Activated T-cell treated with anti-CD3 and anti-CD28 coated beads for 24 hours (primary cell): Measurements from ENCODE around the gene UNC13A.
A peak's percentile ranks its signal among the peaks of the same experiment; 100 is the strongest.
"Not testable (repeated sequence)": the region's sequence is repeated elsewhere in the genome, so short reads cannot be mapped to it uniquely, and the experiment has no call there.

Source experiments
- DNase-seq: peaks from one replicate; pipeline ENCODE4 v3.0.0-alpha.2; 2020; ENCODE audit warnings: low read depth

UNC13A gene

DNA sequence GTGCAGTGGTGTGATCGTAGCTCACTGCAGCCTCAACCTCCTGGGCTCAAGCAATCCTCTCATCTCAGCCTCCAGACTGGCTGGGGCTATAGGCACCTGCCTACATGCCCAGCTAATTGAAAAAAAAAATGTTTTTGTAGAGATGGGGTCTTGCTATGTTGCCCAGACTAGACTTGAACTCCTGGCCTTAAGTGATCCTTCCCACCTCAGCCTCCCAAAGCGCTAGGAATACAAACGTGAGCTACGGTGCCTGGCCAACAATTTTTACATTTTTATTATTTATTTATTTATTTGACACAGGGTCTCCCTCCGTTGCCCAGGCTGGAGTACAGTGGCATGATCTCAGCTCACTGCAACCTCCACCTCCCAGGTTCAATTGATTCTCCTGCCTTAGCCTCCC is 117.9 kb downstream of the UNC13A start:
- not testable (repeated sequence) for DNase-seq

DNA sequence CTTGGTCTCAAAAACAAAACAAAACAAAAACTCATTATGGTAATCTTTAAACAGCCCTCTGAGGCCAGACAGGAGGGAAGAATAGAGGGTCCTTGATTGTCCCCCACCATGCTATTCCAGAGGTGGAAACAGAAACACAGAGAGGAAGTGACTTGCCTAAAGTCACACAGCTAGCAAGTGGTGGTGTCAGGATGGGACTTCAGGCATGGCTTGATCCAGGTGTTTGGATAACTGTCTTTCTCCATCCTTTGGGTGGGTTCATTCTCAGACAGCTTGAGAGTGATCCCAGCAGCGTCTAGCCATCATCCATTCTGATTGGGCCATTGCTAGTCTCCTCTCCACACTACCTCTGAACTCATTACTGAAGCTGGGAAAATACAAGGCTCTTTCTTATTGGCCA is 120.2 kb downstream of the UNC13A start:
- DNase-seq: no peak

DNA sequence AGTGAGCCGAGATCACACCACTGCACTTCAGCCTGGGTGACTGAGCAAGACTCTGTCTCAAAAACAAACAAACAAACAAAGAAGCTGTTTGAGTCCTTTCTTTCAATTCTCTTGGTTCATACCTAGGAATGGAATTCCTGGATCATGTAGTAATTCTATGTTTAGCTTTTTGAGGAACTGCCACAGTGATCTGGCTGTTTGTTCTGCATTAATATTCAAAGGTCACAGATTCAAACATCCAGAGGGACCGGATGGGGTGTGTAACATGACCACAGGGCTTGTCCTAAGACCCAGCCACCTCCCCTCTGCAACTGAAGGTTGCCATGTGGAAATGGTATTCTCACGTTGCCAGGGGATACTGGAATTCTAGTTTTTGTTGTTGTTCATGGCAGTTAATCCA is 122.5 kb downstream of the UNC13A start:
- DNase-seq: no peak

DNA sequence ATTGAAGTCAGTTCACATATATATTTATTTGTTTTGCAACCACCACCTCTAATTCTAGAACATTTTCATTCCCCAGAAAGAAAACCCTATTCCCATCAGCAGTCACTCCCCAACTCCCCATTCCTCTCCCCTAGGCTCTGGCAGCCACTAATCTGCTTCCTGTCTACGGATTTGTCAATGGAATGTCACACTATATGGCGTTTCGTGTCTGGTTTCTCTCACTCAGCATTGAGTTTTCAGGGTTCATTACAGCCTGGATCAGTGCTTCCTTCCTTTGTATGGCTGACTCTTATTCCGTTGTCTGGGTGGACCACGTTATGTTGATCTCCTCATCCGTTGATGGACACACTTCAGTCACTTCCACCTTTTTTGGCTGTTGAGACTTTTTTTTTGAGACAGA is 123.4 kb downstream of the UNC13A start:
- DNase-seq: no peak

DNA sequence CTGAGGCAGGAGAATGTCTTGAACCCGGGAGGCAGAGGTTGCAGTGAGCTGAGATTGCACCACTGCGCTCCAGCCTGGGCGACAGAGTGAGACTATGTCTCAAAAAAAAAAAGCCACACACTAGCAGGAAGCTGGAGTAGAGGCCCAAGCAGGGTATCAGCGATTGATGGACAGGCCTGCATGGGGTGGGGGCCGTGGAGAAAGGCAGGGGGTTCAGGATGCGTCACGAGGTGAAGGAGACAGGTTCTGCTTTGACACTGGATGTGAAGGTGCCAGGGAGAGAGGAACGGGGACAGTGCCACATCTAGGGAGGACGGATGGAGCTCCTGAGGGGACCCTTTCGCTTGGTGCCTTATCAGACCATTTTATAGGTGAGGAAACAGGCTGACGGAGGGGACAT is 125.6 kb downstream of the UNC13A start:
- no peak for DNase-seq

DNA sequence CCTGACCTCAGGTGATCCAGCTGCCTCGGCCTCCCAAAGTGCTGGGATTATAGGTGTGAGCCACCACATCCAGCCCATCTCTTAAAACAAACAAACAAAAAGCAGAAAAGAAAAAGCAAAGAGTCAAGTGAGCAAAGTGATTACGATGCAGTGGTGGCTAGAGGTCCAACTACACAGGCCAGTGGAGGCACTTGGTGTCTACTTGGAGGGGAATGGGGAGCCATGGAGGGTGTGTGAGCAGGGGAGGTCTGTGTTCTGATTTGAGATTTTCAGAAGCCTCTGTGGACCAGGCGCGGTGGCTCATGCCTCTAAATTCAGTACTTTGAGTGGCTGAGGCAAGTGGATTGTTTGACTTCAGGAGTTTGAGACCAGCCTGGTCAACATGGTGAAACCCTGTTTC is 126.1 kb downstream of the UNC13A start:
- no peak for DNase-seq

DNA sequence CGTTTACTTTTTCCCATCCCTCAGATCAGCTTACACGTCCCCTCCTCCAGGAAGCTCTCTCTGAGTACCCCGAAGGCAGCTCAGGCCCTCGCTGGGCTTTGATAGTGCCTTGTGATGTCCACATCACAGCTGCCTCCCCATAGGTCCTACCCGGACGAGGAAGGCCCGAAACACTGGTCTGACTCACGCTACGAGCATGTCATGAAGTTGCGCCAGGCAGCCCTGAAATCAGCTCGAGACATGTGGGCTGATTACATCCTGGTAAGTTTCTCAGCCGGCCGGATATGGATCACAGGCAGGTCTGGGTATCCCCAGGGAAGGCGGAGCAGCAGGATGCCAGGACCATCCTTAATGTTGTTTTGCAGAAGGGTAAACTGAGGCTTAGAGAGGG is 128.0 kb downstream of the UNC13A start:
- no peak for DNase-seq

DNA sequence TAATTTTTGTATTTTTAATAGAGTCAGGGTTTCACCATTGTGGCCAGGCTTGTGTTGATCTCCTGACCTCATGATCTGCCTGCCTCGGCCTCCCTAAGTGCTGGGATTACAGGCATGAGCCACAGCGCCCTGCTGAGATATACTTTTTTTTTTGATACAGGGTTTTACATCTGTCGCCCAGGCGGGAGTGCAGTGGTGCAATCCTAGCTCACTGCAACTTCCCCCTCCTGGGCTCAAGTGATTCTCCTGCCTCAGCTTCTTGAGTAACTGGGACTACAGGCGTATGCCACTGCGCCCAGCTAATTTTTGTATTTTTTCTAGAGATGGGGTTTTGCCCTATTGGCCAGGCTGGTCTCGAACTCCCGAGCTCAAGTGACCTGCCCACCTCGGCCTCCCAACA is 130.7 kb downstream of the UNC13A start:
- no peak for DNase-seq

DNA sequence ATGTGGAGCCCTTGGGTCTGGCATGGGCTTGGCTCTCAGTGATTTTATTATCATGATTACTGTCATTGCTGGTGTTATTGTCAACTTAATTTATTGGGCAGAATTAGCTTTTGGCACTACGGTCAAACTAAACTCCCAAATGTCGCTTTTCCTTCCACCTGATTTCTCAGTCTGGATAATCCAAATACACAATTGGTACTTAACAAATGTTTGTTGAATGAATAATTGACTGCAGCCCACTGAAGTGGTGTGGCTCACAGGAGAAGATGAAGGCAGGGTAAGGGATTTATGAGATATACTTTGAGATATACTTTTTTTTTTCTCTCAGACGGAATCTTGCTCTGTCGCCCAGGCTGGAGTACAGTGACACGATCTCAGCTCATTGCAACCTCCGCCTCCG is 131.2 kb downstream of the UNC13A start:
- DNase-seq: no peak

DNA sequence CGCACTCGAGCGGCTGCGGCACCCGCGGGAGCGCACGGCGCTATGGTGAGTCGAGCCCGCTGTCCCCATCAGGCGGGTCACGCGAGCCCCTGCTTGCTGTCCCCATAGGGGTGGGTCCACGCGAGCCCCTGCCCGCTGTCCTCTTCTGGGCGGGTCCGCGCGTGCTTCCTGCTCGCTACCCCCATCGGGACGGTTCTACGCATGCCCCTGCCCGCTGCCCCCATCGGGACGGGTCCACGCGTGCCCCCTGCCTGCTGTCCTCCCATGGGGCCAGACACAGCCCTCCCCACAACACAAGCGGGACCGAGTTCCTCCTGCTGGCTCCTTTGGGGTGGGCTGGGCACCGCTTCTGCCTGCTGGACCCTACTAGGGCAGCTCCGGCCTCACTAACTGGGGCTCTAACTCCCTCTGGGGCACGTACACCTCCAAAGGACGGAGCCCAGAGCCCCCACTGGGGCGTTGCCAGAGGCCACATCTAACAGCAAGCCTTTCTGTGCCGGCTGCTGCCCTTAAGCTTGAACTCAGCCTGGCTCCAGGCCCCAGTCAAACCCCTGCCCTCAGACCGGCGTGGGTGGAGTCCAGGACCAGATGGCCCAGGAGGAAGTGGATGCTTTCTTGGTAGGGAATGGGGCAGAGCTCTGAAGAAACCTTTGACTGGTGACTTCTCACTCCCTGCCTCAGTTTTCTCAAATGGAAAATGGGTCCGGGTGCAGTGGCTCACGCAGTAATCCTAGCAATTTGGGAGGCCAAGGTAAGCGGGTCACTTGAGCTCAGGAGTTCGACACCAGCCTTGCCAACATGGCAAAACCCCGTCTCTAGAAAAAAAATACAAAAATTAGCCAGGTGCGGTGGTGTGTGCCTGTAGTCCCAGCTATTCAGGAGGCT is 132.0 kb downstream of the UNC13A start:
- DNase-seq: peak; percentile 17

DNA sequence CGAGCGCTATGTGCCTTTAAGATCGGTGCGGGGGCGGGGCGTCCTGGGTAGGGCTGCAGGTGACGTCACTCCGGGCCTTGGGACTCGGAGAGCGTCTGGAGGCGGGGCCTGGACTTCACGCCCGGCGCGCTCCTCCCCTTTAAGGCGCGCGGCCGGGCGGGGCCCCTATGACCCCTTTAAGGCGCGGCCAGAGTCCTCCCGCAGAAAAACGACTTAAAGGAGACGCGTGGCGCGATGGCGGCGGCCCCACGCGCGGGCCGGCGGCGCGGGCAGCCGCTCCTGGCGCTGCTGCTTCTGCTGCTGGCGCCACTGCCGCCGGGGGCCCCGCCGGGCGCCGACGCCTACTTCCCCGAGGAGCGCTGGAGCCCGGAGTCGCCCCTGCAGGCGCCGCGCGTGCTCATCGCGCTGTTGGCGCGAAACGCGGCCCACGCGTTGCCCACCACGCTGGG is 132.7 kb downstream of the UNC13A start, which contains the start of gene COLGALT1:
Gene COLGALT1 (plus strand): TSS at position 170 of the 449 bp plus-strand sequence. CDS start 65 bp downstream, at position 235.
- peak; percentile 97 for DNase-seq

DNA sequence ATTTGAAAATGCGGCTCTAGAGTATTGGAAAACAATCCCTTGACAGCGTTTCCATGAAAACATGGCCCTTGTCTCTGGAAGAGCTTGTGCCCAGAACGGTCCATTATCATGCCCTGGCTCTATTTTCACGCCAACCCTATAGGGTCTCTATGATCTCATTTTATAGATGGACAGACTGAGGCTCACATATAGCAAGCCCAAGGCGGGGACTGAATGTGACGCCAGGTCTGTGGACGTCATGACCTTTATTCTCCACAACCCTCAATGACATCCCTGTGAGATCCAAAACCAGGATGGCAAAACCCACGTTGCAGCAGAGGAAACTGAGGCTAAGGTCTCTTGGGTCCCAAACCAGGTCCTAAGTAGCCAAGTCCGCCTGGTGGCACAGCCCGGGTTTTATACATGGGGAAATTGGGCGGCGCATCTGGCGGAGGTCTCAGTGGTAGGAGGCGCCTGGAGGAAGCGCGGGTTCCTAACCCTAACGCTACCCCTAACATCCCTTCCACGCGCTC is 133.1 kb downstream of the UNC13A start:
- DNase-seq: no peak

DNA sequence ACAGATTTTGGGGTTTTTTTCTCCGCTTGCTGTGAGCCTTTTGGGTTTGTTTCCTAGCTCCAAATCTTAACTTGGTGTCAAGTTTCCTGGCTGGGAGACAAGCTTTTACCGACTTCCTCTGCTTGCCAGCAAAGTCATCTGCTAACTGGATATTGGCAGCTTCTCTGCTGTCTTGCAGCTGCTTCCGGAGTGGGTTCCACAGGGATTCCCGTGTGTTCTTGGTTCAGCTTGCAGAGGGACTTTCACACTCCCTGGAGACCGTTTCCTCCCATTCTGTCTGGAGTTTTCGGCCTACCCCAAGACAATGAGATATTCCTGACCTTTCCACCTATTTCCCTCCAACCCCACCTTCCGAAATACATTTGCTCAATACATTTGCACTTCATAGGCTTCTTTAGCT is 134.9 kb downstream of the UNC13A start:
- DNase-seq: no peak

DNA sequence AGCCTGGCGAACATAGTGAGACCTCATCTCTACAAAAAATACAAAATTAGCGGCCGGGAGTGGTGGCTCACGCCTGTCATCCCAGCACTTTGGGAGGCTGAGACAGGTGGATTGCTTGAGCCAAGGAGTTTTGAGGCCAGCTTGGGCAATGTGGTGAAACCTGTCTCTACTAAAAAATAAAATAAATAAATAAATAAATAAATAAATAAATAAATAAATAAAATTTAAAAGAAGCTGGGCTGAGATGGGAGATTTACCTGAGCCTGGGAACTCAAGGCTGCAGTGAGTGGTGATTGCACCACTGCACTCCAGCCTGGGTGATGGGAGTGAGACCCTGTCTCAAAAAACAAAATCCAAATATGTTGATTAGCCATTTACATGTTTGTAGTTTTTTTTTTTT is 135.4 kb downstream of the UNC13A start:
- DNase-seq: not testable (repeated sequence)
